ENCODE results near the gene ATP1A1.

- TF ChIP-seq, protein P1, sequence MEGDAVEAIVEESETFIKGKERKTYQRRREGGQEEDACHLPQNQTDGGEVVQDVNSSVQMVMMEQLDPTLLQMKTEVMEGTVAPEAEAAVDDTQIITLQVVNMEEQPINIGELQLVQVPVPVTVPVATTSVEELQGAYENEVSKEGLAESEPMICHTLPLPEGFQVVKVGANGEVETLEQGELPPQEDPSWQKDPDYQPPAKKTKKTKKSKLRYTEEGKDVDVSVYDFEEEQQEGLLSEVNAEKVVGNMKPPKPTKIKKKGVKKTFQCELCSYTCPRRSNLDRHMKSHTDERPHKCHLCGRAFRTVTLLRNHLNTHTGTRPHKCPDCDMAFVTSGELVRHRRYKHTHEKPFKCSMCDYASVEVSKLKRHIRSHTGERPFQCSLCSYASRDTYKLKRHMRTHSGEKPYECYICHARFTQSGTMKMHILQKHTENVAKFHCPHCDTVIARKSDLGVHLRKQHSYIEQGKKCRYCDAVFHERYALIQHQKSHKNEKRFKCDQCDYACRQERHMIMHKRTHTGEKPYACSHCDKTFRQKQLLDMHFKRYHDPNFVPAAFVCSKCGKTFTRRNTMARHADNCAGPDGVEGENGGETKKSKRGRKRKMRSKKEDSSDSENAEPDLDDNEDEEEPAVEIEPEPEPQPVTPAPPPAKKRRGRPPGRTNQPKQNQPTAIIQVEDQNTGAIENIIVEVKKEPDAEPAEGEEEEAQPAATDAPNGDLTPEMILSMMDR (IDR thresholded peaks at IDR 0.05; ENCODE audit: low read length) = no peak
- TF ChIP-seq EZH2phosphoT487 (IDR thresholded peaks at IDR 0.05; ENCODE audit: low read length) = no peak
- TF ChIP-seq EZH2 (optimal IDR thresholded peaks at IDR 0.05; ENCODE audit: low read depth, low read length) = no peak
Measured at GRCh38 chr1:116403496-116404136, 30.6 kb downstream of the ATP1A1 start.

Measured in MM.1S (cell line).